HEK293 (cell line): ENCODE measurements around the gene BCL2.

ENCODE experiments used
- GLI2 ChIP-seq: fragments of 450-650 bp; formaldehyde crosslinking; IDR thresholded peaks from 2 replicates; pipeline ENCODE4; 2017; ENCODE audit warnings: missing biosample characterization, missing genetic modification characterization, low read depth, borderline replicate concordance
- MEIS1 ChIP-seq: sonication (generic); formaldehyde crosslinking; IDR thresholded peaks from 2 replicates; pipeline ENCODE4 v1.8.1; 2022; ENCODE audit warnings: missing genetic modification reagents, mild to moderate bottlenecking, borderline replicate concordance
- RBAK ChIP-seq: fragments of 450-650 bp; formaldehyde crosslinking; IDR thresholded peaks from 2 replicates; pipeline ENCODE4 v1.5.1; 2016; ENCODE audit warnings: missing biosample characterization, missing genetic modification characterization
- YY1 ChIP-seq: fragments of 450-650 bp; formaldehyde crosslinking; IDR thresholded peaks from 2 replicates; pipeline ENCODE4 v1.5.1; 2018; ENCODE audit warnings: missing biosample characterization, missing genetic modification characterization
- ZBTB7A ChIP-seq: fragments of 450-650 bp; formaldehyde crosslinking; IDR thresholded peaks from 2 replicates; pipeline ENCODE4 v1.5.1; 2016; ENCODE audit warnings: low read depth, missing biosample characterization, missing genetic modification characterization
- ZNF121 ChIP-seq: fragments of 450-650 bp; formaldehyde crosslinking; IDR thresholded peaks from 2 replicates; pipeline ENCODE4 v1.5.1; 2016; ENCODE audit warnings: missing biosample characterization, missing genetic modification characterization
- ZNF24 ChIP-seq: fragments of 450-650 bp; formaldehyde crosslinking; IDR thresholded peaks from 2 replicates; pipeline ENCODE4 v1.5.1; 2016; ENCODE audit warnings: missing biosample characterization, missing genetic modification characterization
- ZNF501 ChIP-seq: fragments of 450-650 bp; formaldehyde crosslinking; IDR thresholded peaks from 2 replicates; pipeline ENCODE4 v1.5.1; 2016; ENCODE audit warnings: missing biosample characterization, missing genetic modification characterization
- TF ChIP-seq, protein P1 (sequence below): fragments of 450-650 bp; formaldehyde crosslinking; IDR thresholded peaks from 2 replicates; pipeline ENCODE4 v1.5.1; 2016; ENCODE audit warnings: missing biosample characterization, missing genetic modification characterization
- TF ChIP-seq, protein P2 (sequence below): fragments of 450-650 bp; formaldehyde crosslinking; IDR thresholded peaks from 2 replicates; pipeline ENCODE4 v1.5.1; 2016; ENCODE audit warnings: missing biosample characterization, missing genetic modification characterization
- TF ChIP-seq, protein P3 (sequence below): fragments of 450-650 bp; formaldehyde crosslinking; IDR thresholded peaks from 2 replicates; pipeline ENCODE4 v1.5.1; 2016; ENCODE audit warnings: missing biosample characterization, missing genetic modification characterization
- TF ChIP-seq, protein P4 (sequence below): fragments of 450-650 bp; formaldehyde crosslinking; IDR thresholded peaks from 2 replicates; pipeline ENCODE4 v1.5.1; 2017; ENCODE audit warnings: missing biosample characterization, missing genetic modification characterization
- TF ChIP-seq, protein P5 (sequence below): fragments of 450-650 bp; IDR thresholded peaks from 2 replicates; pipeline ENCODE4 v1.5.1; 2018; ENCODE audit warnings: missing biosample characterization, missing genetic modification characterization

DNA sequence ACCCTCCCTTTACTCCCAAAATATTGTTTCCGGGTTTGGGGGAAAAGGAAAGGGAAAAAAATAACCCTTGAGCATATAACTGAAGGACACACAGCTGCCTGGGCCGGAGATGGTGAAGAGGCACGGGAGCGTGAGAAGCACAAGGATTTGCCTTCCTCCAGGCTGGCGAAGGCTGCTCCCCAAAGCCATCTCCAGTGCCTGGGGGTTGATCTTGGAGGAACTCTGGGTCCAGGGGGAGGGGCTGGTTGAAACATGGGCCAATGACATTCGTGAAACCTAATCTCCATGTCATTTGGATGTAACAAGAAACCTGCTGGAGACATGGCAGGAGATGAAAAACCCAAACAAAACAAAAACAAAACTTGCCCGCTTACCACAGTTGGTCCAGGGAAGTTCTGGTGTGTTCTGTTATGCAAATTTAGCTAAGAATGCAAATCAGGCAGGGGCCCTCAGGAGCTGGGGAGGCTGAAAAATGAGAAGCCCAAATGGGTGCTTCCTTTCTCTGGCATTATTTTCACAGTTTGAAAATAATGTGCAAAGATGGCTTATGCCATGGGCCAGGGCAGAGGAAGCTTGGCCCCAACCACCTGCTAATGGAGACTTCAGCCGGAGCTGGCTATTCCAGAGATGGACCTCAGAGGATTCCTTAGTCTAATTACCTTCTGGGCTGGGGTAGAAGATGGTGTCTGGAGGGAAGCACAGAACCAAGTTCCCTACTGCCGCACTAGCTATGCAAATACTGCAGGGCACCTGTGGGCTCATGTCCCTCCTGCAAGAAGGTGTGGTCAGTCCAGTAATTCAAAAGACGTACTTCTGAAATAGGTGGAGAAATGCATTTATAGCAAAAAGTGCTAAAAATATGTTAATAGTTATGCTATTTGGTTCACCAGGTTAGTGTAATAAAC lies 180.9 kb downstream of the BCL2 start:
- TF ChIP-seq ZBTB7A (tag by site-specific recombination) (no peak), MEIS1 (no peak), RBAK (no peak), ZNF24 (tag by site-specific recombination) (no peak), GLI2 (tag by site-specific recombination) (no peak), ZNF121 (no peak), YY1 (tag by site-specific recombination) (no peak), ZNF501 (no peak)
- TF ChIP-seq, protein P1, sequence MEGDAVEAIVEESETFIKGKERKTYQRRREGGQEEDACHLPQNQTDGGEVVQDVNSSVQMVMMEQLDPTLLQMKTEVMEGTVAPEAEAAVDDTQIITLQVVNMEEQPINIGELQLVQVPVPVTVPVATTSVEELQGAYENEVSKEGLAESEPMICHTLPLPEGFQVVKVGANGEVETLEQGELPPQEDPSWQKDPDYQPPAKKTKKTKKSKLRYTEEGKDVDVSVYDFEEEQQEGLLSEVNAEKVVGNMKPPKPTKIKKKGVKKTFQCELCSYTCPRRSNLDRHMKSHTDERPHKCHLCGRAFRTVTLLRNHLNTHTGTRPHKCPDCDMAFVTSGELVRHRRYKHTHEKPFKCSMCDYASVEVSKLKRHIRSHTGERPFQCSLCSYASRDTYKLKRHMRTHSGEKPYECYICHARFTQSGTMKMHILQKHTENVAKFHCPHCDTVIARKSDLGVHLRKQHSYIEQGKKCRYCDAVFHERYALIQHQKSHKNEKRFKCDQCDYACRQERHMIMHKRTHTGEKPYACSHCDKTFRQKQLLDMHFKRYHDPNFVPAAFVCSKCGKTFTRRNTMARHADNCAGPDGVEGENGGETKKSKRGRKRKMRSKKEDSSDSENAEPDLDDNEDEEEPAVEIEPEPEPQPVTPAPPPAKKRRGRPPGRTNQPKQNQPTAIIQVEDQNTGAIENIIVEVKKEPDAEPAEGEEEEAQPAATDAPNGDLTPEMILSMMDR (tag by site-specific recombination) = no peak
- TF ChIP-seq, protein P2, sequence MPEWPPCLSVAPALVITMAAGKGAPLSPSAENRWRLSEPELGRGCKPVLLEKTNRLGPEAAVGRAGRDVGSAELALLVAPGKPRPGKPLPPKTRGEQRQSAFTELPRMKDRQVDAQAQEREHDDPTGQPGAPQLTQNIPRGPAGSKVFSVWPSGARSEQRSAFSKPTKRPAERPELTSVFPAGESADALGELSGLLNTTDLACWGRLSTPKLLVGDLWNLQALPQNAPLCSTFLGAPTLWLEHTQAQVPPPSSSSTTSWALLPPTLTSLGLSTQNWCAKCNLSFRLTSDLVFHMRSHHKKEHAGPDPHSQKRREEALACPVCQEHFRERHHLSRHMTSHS (tag by site-specific recombination) = no peak
- TF ChIP-seq, protein P3, sequence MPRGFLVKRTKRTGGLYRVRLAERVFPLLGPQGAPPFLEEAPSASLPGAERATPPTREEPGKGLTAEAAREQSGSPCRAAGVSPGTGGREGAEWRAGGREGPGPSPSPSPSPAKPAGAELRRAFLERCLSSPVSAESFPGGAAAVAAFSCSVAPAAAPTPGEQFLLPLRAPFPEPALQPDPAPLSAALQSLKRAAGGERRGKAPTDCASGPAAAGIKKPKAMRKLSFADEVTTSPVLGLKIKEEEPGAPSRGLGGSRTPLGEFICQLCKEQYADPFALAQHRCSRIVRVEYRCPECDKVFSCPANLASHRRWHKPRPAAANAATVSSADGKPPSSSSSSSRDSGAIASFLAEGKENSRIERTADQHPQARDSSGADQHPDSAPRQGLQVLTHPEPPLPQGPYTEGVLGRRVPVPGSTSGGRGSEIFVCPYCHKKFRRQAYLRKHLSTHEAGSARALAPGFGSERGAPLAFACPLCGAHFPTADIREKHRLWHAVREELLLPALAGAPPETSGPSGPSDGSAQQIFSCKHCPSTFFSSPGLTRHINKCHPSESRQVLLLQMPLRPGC (tag by site-specific recombination) = no peak
- TF ChIP-seq, protein P4, sequence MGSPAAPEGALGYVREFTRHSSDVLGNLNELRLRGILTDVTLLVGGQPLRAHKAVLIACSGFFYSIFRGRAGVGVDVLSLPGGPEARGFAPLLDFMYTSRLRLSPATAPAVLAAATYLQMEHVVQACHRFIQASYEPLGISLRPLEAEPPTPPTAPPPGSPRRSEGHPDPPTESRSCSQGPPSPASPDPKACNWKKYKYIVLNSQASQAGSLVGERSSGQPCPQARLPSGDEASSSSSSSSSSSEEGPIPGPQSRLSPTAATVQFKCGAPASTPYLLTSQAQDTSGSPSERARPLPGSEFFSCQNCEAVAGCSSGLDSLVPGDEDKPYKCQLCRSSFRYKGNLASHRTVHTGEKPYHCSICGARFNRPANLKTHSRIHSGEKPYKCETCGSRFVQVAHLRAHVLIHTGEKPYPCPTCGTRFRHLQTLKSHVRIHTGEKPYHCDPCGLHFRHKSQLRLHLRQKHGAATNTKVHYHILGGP (tag by site-specific recombination) = no peak
- TF ChIP-seq, protein P5, sequence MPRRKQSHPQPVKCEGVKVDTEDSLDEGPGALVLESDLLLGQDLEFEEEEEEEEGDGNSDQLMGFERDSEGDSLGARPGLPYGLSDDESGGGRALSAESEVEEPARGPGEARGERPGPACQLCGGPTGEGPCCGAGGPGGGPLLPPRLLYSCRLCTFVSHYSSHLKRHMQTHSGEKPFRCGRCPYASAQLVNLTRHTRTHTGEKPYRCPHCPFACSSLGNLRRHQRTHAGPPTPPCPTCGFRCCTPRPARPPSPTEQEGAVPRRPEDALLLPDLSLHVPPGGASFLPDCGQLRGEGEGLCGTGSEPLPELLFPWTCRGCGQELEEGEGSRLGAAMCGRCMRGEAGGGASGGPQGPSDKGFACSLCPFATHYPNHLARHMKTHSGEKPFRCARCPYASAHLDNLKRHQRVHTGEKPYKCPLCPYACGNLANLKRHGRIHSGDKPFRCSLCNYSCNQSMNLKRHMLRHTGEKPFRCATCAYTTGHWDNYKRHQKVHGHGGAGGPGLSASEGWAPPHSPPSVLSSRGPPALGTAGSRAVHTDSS (tag by site-specific recombination) = no peak
